ENCODE data around the gene PIP5KL1.

- TF ChIP-seq SNAI2 (CRISPR knock-in tag; IDR thresholded peaks at IDR 0.05) = no peak
- peak; percentile 85 for TF ChIP-seq ZFP3 (CRISPR knock-in tag; IDR thresholded peaks at IDR 0.05)
- no peak for TF ChIP-seq ZFP30 (CRISPR knock-in tag; IDR thresholded peaks at IDR 0.05)
- TF ChIP-seq, protein P1, sequence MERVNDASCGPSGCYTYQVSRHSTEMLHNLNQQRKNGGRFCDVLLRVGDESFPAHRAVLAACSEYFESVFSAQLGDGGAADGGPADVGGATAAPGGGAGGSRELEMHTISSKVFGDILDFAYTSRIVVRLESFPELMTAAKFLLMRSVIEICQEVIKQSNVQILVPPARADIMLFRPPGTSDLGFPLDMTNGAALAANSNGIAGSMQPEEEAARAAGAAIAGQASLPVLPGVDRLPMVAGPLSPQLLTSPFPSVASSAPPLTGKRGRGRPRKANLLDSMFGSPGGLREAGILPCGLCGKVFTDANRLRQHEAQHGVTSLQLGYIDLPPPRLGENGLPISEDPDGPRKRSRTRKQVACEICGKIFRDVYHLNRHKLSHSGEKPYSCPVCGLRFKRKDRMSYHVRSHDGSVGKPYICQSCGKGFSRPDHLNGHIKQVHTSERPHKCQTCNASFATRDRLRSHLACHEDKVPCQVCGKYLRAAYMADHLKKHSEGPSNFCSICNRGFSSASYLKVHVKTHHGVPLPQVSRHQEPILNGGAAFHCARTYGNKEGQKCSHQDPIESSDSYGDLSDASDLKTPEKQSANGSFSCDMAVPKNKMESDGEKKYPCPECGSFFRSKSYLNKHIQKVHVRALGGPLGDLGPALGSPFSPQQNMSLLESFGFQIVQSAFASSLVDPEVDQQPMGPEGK (CRISPR knock-in tag; IDR thresholded peaks at IDR 0.05; ENCODE audit: borderline replicate concordance) = no peak
- TF ChIP-seq ZNF70 (CRISPR knock-in tag; IDR thresholded peaks at IDR 0.05) = no peak
- TF ChIP-seq ESRRG (CRISPR knock-in tag; IDR thresholded peaks at IDR 0.05) = no peak
- TF ChIP-seq TSHZ2 (CRISPR knock-in tag; IDR thresholded peaks at IDR 0.05) = no peak
- no peak for TF ChIP-seq TCF4 (CRISPR knock-in tag; IDR thresholded peaks at IDR 0.05; ENCODE audit: borderline replicate concordance)
- TF ChIP-seq ISL1 (CRISPR knock-in tag; IDR thresholded peaks at IDR 0.05) = no peak
- TF ChIP-seq CSDC2 (CRISPR knock-in tag; IDR thresholded peaks at IDR 0.05) = no peak
- no peak for TF ChIP-seq RARB (CRISPR knock-in tag; IDR thresholded peaks at IDR 0.05)
- TF ChIP-seq, protein P2, sequence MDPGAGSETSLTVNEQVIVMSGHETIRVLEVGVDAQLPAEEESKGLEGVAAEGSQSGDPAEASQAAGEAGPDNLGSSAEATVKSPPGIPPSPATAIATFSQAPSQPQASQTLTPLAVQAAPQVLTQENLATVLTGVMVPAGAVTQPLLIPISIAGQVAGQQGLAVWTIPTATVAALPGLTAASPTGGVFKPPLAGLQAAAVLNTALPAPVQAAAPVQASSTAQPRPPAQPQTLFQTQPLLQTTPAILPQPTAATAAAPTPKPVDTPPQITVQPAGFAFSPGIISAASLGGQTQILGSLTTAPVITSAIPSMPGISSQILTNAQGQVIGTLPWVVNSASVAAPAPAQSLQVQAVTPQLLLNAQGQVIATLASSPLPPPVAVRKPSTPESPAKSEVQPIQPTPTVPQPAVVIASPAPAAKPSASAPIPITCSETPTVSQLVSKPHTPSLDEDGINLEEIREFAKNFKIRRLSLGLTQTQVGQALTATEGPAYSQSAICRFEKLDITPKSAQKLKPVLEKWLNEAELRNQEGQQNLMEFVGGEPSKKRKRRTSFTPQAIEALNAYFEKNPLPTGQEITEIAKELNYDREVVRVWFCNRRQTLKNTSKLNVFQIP (CRISPR knock-in tag; IDR thresholded peaks at IDR 0.05; ENCODE audit: borderline replicate concordance, low read depth) = no peak
- no peak for TF ChIP-seq TOX (CRISPR knock-in tag; IDR thresholded peaks at IDR 0.05; ENCODE audit: borderline replicate concordance)
- TF ChIP-seq BACH2 (CRISPR knock-in tag; IDR thresholded peaks at IDR 0.05; ENCODE audit: borderline replicate concordance) = no peak
These were observed 11.2 kb downstream of the PIP5KL1 start for GRCh38 chr9:127919253-127919815.

Measured in SK-N-SH treated with all-trans-retinoic acid at 6 μM for 48 hours (cell line).